Measurements from ENCODE around the gene EWSR1. TPM values are rescaled to one million over a fixed set of nuclear protein-coding genes. Genes with fewer than 3 reads are reported as not detected.

EWSR1 gene
- total RNA-seq, 1 donor from 2014 or later, result 112 TPM

GRCh38 chr22:29299136-29299900 lies 31.2 kb downstream of the EWSR1 start:
- intact Hi-C loops (cut with DNase I), result no loop called here
- DNase-seq (ENCODE audit: missing footprints), result no peak
- no peak for ATAC-seq

GRCh38 chr22:29300467-29300806 lies 32.4 kb downstream of the EWSR1 start:
- ATAC-seq (no peak), DNase-seq (ENCODE audit: missing footprints) (no peak)
- intact Hi-C loops (cut with DNase I), result no loop called here

- no peak for DNase-seq (ENCODE audit: missing footprints)
- no peak for ATAC-seq
- intact Hi-C loops (cut with DNase I), result no loop called here
Observed at GRCh38 chr22:29300807-29301601, 32.9 kb downstream of the EWSR1 start.

GRCh38 chr22:29301716-29302401 lies 33.8 kb downstream of the EWSR1 start:
- DNase-seq (ENCODE audit: missing footprints) (no peak), ATAC-seq (no peak)
- intact Hi-C loops (cut with DNase I), result no loop called here

- intact Hi-C loops (cut with DNase I), result no loop called here
Observed at GRCh38 chr22:29302402-29302680, 34.3 kb downstream of the EWSR1 start.

GRCh38 chr22:29302681-29303465 lies 34.8 kb downstream of the EWSR1 start:
- no peak for DNase-seq (ENCODE audit: missing footprints)
- intact Hi-C loops (cut with DNase I), result no loop called here
- no peak for ATAC-seq

More at GRCh38 chr22:29302402-29302680, 34.3 kb downstream of the EWSR1 start:
- no peak for DNase-seq (ENCODE audit: missing footprints)
- no peak for ATAC-seq

- intact Hi-C loops (cut with DNase I), result loop anchor here (1.0 to 2.0 kb wide), 2 partner anchors 37 to 53 kb away; partner anchors contain the start of gene EWSR1
- DNase-seq (ENCODE audit: missing footprints), result no peak
- ATAC-seq, result no peak
Observed at GRCh38 chr22:29305836-29306174, 37.7 kb downstream of the EWSR1 start.

GRCh38 chr22:29306175-29306834 lies 38.2 kb downstream of the EWSR1 start, which contains the start of gene GAS2L1:
Gene GAS2L1 (plus strand): TSS chr22:29306650. CDS start chr22:29308106, 1,456 bp downstream.
- ATAC-seq (peak; percentile 76), DNase-seq (ENCODE audit: missing footprints) (peak; percentile 92)
- intact Hi-C loops (cut with DNase I), result loop anchor here (1.0 to 2.0 kb wide), 2 partner anchors 38 to 53 kb away; partner anchors contain the start of gene EWSR1

- intact Hi-C loops (cut with DNase I), result loop anchor here (1.0 to 2.0 kb wide), 2 partner anchors 38 to 52 kb away; partner anchors contain the start of gene EWSR1
- peak; percentile 74 for ATAC-seq
- DNase-seq (ENCODE audit: missing footprints), result peak; percentile 93
Observed at GRCh38 chr22:29306835-29307595, 38.9 kb downstream of the EWSR1 start.

- no peak for ATAC-seq
- intact Hi-C loops (cut with DNase I), result loop anchor here (2.0 kb wide), 1 partner anchor 39 kb away; the partner anchor contains the start of gene EWSR1
Observed at GRCh38 chr22:29307596-29308147, 39.6 kb downstream of the EWSR1 start.

GRCh38 chr22:29308148-29308790 lies 40.2 kb downstream of the EWSR1 start:
- no peak for DNase-seq (ENCODE audit: missing footprints)
- ATAC-seq, result no peak
- intact Hi-C loops (cut with DNase I), result no loop called here

More at GRCh38 chr22:29307596-29308147, 39.6 kb downstream of the EWSR1 start:
- DNase-seq (ENCODE audit: missing footprints), result no peak

- ATAC-seq, result no peak
- DNase-seq (ENCODE audit: missing footprints), result no peak
- intact Hi-C loops (cut with DNase I), result no loop called here
Observed at GRCh38 chr22:29308791-29309262, 40.8 kb downstream of the EWSR1 start.

GRCh38 chr22:29309332-29310064 lies 41.4 kb downstream of the EWSR1 start:
- ATAC-seq, result peak; percentile 23
- intact Hi-C loops (cut with DNase I), result loop anchor here (2.0 kb wide), 1 partner anchor 33 kb away; no protein-coding TSS in a partner anchor
- DNase-seq (ENCODE audit: missing footprints), result peak; percentile 82

GRCh38 chr22:29310065-29310862 lies 42.2 kb downstream of the EWSR1 start:
- ATAC-seq (no peak), DNase-seq (ENCODE audit: missing footprints) (peak; percentile 80)
- intact Hi-C loops (cut with DNase I), result loop anchor here (2.0 kb wide), 1 partner anchor 33 kb away; no protein-coding TSS in a partner anchor

GRCh38 chr22:29310863-29311339 lies 42.8 kb downstream of the EWSR1 start:
- intact Hi-C loops (cut with DNase I), result loop anchor here (2.0 kb wide), 1 partner anchor 32 kb away; no protein-coding TSS in a partner anchor
- DNase-seq (ENCODE audit: missing footprints) (peak; percentile 96), ATAC-seq (peak; percentile 67)

Data from Right ventricle myocardium inferior (tissue), 1 donor.